Activated CD4-positive, alpha-beta T cell treated with anti-CD3 and anti-CD28 coated beads, Interleukin-2, amount 10 ng/mL, durations not matched to agents 7 days and 5 days (primary cell): ENCODE results near the gene ZDHHC8. TPM values are rescaled to one million over a fixed set of nuclear protein-coding genes. Genes with fewer than 3 reads are reported as not detected.

Experiments
- CTCF ChIA-PET: fragments of 350-600 bp; sonication (Branson Sonifier 250); formaldehyde crosslinking; loops from one replicate; lab custom pipeline; 2021; ENCODE audit warnings: antibody characterized with exemption; lab: Charles Lee
- POLR2A ChIA-PET: fragments of 350-600 bp; sonication (Branson Sonifier 250); formaldehyde crosslinking; loops from one replicate; lab custom pipeline; 2021; ENCODE audit warnings: antibody characterized with exemption; lab: Charles Lee
- DNase-seq: peaks from one replicate; pipeline ENCODE4 v3.0.0-alpha.2; 2020
- H3K27ac Mint-ChIP-seq: one replicate; pipeline ENCODE4 v1.8.0; 2021; ENCODE audit warnings: mild to moderate bottlenecking, moderate library complexity, mixed read lengths
- H3K27me3 Mint-ChIP-seq: one replicate; pipeline ENCODE4 v1.8.0; 2021; ENCODE audit warnings: mixed read lengths
- H3K36me3 Mint-ChIP-seq: one replicate; pipeline ENCODE4 v1.8.0; 2021; ENCODE audit warnings: low read depth, mixed read lengths
- H3K4me1 Mint-ChIP-seq: one replicate; pipeline ENCODE4 v1.8.0; 2021; ENCODE audit warnings: mixed read lengths
- H3K4me3 Mint-ChIP-seq: one replicate; pipeline ENCODE4 v1.8.0; 2021; ENCODE audit warnings: mild to moderate bottlenecking, moderate library complexity, mixed read lengths
- H3K9me3 Mint-ChIP-seq: one replicate; pipeline ENCODE4 v1.8.0; 2021; ENCODE audit warnings: mixed read lengths
- total RNA-seq, 2 experiments: library from RNA; stranded (reverse); gene quantifications; one replicate each; pipeline ENCODE4 v1.2.3, GENCODE V29; 2021

ZDHHC8 gene
- total RNA-seq, 2 experiments from 2014 or later, result 57.9 to 58.9 TPM

DNA sequence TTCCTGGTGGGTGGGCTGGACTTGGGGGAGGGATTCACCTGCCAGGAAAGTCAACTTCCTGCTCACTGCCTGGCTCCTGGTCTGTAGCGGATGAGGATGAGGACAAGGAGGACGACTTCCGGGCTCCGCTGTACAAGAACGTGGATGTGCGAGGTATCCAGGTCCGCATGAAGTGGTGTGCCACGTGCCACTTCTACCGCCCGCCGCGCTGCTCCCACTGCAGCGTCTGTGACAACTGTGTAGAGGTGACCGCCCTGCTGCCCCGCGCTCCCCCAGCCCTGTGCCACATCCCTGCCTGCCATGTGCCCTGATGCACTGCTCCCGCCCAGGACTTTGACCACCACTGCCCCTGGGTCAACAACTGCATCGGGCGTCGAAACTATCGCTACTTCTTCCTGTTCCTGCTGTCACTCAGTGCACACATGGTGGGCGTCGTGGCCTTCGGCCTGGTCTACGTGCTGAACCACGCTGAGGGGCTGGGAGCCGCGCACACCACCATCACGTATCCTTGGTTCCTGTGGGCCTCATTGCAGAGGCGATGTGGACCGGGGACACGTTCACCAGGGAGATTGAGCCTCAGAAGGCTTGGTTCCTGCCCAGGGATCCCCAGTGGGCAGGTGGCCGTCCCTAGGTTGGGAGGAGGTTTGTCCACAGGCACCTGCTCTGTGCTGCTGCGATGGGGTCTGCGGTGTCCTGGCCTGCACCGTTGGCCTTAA lies 7.9 kb downstream of the ZDHHC8 start:
- Mint-ChIP-seq H3K27ac (no peak overlapping the region), H3K9me3 (no peaks in the 10 kb centered on the region), H3K4me3 (no peak overlapping the region), H3K36me3 (no peaks in the 10 kb centered on the region), H3K4me1 (no peaks in the 10 kb centered on the region), H3K27me3 (no peaks in the 10 kb centered on the region)
- POLR2A ChIA-PET, result no interaction called here
- CTCF ChIA-PET, result no interaction called here
- no peak for DNase-seq

- Mint-ChIP-seq H3K36me3 (no peaks in the 10 kb centered on the region), H3K9me3 (no peaks in the 10 kb centered on the region), H3K27ac (no peak overlapping the region), H3K4me1 (no peaks in the 10 kb centered on the region), H3K27me3 (no peaks in the 10 kb centered on the region), H3K4me3 (no peak overlapping the region)
- DNase-seq, result no peak
- ChIA-PET CTCF (no interaction called here), POLR2A (no interaction called here)
Observed at GRCh38 chr22:20140107-20140445, 8.5 kb downstream of the ZDHHC8 start.

- no peaks in the 10 kb centered on the region for H3K36me3 Mint-ChIP-seq
- H3K4me3 Mint-ChIP-seq, result no peak overlapping the region
- no peaks in the 10 kb centered on the region for H3K27me3 Mint-ChIP-seq
- ChIA-PET POLR2A (no interaction called here), CTCF (no interaction called here)
- H3K4me1 Mint-ChIP-seq, result no peaks in the 10 kb centered on the region
- H3K9me3 Mint-ChIP-seq, result no peaks in the 10 kb centered on the region
- H3K27ac Mint-ChIP-seq, result no peak overlapping the region
- DNase-seq, result no peak
Observed at GRCh38 chr22:20140521-20140964, 8.9 kb downstream of the ZDHHC8 start.

- no peak for DNase-seq
- Mint-ChIP-seq H3K36me3 (no peaks in the 10 kb centered on the region), H3K27me3 (no peaks in the 10 kb centered on the region), H3K27ac (no peak overlapping the region), H3K9me3 (no peaks in the 10 kb centered on the region), H3K4me1 (no peaks in the 10 kb centered on the region), H3K4me3 (no peak overlapping the region)
- ChIA-PET CTCF (no interaction called here), POLR2A (no interaction called here)
Observed at GRCh38 chr22:20141186-20142077, 9.8 kb downstream of the ZDHHC8 start.

DNA sequence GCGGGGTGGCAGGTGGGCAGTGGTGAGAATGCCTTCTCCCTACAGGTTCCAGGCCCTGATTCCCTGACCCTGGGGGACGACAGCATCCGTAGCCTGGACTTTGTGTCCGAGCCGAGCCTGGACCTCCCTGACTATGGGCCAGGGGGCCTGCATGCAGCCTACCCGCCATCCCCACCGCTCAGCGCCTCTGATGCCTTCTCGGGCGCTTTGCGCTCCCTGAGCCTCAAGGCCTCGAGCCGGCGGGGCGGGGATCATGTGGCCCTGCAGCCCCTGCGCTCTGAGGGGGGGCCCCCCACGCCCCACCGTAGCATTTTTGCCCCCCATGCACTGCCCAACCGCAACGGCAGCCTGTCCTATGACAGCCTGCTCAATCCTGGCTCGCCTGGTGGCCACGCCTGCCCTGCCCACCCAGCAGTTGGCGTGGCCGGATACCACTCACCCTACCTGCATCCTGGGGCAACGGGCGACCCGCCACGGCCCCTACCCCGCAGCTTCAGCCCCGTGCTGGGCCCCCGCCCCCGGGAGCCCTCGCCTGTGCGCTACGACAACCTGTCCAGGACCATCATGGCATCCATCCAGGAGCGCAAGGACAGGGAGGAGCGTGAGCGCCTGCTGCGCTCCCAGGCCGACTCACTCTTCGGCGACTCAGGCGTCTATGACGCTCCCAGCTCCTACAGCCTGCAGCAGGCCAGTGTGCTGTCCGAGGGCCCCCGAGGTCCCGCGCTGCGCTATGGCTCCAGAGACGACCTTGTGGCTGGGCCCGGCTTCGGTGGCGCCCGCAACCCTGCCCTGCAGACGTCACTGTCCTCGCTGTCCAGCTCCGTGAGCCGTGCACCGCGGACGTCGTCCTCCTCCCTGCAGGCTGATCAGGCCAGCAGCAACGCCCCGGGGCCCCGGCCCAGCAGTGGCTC lies 11.4 kb downstream of the ZDHHC8 start:
- H3K36me3 Mint-ChIP-seq, result no peaks in the 10 kb centered on the region
- no peak for DNase-seq
- POLR2A ChIA-PET, result no interaction called here
- CTCF ChIA-PET, result no interaction called here
- H3K4me3 Mint-ChIP-seq, result no peak overlapping the region
- H3K27ac Mint-ChIP-seq, result no peak overlapping the region
- no peaks in the 10 kb centered on the region for H3K4me1 Mint-ChIP-seq
- H3K9me3 Mint-ChIP-seq, result no peaks in the 10 kb centered on the region
- no peaks in the 10 kb centered on the region for H3K27me3 Mint-ChIP-seq

DNA sequence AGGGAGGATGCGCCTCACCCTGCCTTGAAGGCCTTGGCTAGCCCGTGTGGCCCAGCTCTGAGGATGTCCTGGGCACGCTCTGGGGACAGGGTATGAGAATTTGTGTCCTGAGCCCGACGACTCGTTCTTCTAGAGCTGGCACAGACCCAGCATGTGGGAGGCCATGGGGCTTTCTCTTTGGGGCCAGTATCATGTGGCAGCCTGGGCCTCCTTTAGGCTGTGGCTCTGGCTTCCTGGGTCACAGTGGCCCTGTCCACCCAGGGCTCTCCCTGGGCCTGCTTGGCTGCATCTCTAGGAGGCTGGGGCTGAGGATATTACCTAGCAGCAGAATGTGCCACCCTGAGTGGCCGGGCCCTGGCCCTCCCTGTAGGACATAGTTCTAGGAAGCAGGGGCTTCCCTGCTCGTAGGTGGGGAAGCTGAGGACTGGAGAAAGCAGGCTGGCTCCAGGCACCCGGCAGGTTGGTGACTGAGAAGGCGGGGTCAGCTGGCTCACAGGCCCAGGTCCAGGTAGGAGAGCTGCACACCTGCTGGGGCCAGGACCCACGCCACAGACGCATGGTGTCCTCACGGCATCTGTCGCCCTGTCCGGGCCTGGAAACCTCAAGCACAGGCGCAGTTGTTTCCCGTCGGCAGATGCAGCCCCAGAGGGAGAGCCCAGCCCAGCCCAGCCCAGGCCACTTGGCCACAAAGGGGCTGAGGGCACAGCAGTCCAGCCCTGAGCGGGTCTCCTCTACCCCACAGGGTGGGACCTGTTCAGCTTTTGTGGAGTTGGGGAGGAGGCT lies 12.5 kb downstream of the ZDHHC8 start:
- Mint-ChIP-seq H3K4me3 (no peak overlapping the region), H3K27me3 (no peaks in the 10 kb centered on the region), H3K36me3 (no peaks in the 10 kb centered on the region), H3K9me3 (no peaks in the 10 kb centered on the region), H3K27ac (no peak overlapping the region), H3K4me1 (no peaks in the 10 kb centered on the region)
- ChIA-PET CTCF (no interaction called here), POLR2A (no interaction called here)
- DNase-seq, result no peak

- Mint-ChIP-seq H3K27me3 (no peaks in the 10 kb centered on the region), H3K4me1 (no peaks in the 10 kb centered on the region), H3K27ac (no peak overlapping the region), H3K4me3 (no peak overlapping the region), H3K36me3 (no peaks in the 10 kb centered on the region), H3K9me3 (no peaks in the 10 kb centered on the region)
- ChIA-PET POLR2A (no interaction called here), CTCF (no interaction called here)
- DNase-seq, result no peak
Observed at GRCh38 chr22:20145206-20145831, 13.7 kb downstream of the ZDHHC8 start.

DNA sequence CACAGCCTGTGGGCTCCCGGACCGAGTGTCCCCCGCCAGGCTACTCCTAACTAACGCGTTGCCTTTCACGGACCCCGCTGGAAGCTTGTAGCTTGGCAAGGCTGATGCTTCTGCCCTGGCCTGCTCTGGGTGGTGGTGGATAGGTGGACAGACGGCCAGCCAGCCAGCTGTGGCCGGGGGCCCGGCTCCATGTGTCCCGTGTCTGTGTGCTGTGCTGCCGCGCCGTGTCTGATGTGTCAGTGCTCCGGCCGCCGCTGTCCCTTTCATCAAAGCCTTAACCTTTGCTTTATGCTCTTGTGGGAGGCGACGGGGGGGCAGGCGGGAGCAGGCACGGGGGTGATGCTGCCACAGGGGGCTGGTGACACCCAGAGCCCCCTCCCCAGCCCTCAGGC lies 14.2 kb downstream of the ZDHHC8 start:
- no peaks in the 10 kb centered on the region for H3K9me3 Mint-ChIP-seq
- no peaks in the 10 kb centered on the region for H3K4me1 Mint-ChIP-seq
- ChIA-PET CTCF (no interaction called here), POLR2A (no interaction called here)
- no peaks in the 10 kb centered on the region for H3K36me3 Mint-ChIP-seq
- no peaks in the 10 kb centered on the region for H3K27me3 Mint-ChIP-seq
- H3K4me3 Mint-ChIP-seq, result no peak overlapping the region
- H3K27ac Mint-ChIP-seq, result no peak overlapping the region
- DNase-seq, result no peak

DNA sequence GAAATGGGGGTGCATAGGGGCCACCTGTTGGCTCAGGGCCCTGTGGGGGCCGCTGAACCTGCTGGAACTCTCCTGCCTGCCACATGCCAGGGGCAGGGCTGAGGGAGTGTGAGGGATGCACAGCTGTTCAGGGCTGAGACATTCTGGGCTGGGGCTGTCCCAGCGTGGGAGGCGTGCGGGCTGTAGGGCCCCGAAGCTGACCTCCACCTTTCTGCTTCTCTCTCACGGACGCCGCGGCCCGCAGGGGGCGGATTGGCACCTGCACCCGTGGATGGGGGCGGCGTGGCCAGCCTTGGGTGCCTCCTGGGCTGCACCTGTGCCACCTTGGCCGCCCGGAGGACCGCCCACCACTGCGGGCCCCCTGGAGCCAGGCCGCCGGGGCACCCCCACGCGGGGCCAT lies 15.2 kb downstream of the ZDHHC8 start:
- ChIA-PET POLR2A (no interaction called here), CTCF (no interaction called here)
- no peaks in the 10 kb centered on the region for H3K4me1 Mint-ChIP-seq
- H3K36me3 Mint-ChIP-seq, result no peaks in the 10 kb centered on the region
- DNase-seq, result no peak
- H3K27me3 Mint-ChIP-seq, result no peaks in the 10 kb centered on the region
- no peak overlapping the region for H3K27ac Mint-ChIP-seq
- H3K9me3 Mint-ChIP-seq, result no peaks in the 10 kb centered on the region
- no peak overlapping the region for H3K4me3 Mint-ChIP-seq

- H3K4me1 Mint-ChIP-seq, result no peaks in the 10 kb centered on the region
- no peaks in the 10 kb centered on the region for H3K9me3 Mint-ChIP-seq
- H3K4me3 Mint-ChIP-seq, result no peak overlapping the region
- H3K27me3 Mint-ChIP-seq, result no peaks in the 10 kb centered on the region
- POLR2A ChIA-PET, result no interaction called here
- H3K27ac Mint-ChIP-seq, result no peak overlapping the region
- no peaks in the 10 kb centered on the region for H3K36me3 Mint-ChIP-seq
- CTCF ChIA-PET, result no interaction called here
- no peak for DNase-seq
Observed at GRCh38 chr22:20147237-20147988, 15.8 kb downstream of the ZDHHC8 start.

DNA sequence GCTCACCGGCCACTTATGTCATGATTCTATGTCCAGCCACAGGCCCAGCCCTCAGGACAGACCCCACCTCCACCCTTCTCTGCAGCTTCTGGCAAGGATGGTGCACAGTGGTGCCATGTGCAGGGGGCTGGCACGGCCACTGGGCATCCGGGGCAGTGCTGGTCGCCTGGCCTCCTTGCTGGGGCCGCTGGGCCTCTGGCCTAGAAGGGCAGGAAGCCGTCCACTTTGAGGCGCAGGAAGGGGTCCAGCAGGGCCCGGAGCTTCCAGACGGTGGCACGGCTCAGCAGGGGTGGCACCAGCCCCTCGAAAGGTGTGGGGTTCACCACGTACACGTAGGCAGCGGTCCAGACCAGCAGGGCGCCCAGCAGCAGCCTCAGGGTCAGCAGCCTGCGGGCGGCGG lies 16.8 kb downstream of the ZDHHC8 start:
- Mint-ChIP-seq H3K4me1 (no peaks in the 10 kb centered on the region), H3K27ac (no peak overlapping the region), H3K4me3 (no peak overlapping the region), H3K36me3 (no peaks in the 10 kb centered on the region), H3K27me3 (no peaks in the 10 kb centered on the region), H3K9me3 (no peaks in the 10 kb centered on the region)
- ChIA-PET POLR2A (no interaction called here), CTCF (no interaction called here)
- DNase-seq, result no peak
